ENCODE results near the gene ST7.
"Not testable (repeated sequence)": the region's sequence is repeated elsewhere in the genome, so short reads cannot be mapped to it uniquely, and the experiment has no call there.

Gene ST7

GRCh38 chr7:116953372-116953905, at the start of gene ST7:
ST7 (plus strand) TSS chr7:116953501; CDS start chr7:116953541, 40 bp downstream.
- peak; percentile 79 for DNase-seq

GRCh38 chr7:116906391-116906790, 46.9 kb upstream of the ST7 start:
- no peak for DNase-seq

GRCh38 chr7:116910383-116910782, 42.9 kb upstream of the ST7 start:
- DNase-seq, result no peak

GRCh38 chr7:116911801-116912200, 41.5 kb upstream of the ST7 start:
- DNase-seq, result no peak

- no peak for DNase-seq
These were observed 40.9 kb upstream of the ST7 start for GRCh38 chr7:116912269-116912909.

- DNase-seq, result no peak
These were observed 34.6 kb upstream of the ST7 start for GRCh38 chr7:116918704-116919103.

GRCh38 chr7:116920359-116920758, 32.9 kb upstream of the ST7 start:
- DNase-seq, result no peak

- DNase-seq, result no peak
These were observed 30.8 kb upstream of the ST7 start for GRCh38 chr7:116922545-116922944.

GRCh38 chr7:116924741-116925140, 28.6 kb upstream of the ST7 start:
- DNase-seq, result no peak

- DNase-seq, result no peak
These were observed 24.3 kb upstream of the ST7 start for GRCh38 chr7:116929021-116929420.

GRCh38 chr7:116929914-116930913, 23.1 kb upstream of the ST7 start:
- DNase-seq, result peak; percentile 84

GRCh38 chr7:116932566-116932965, 20.7 kb upstream of the ST7 start:
- DNase-seq, result no peak

- DNase-seq, result no peak
These were observed 19.8 kb upstream of the ST7 start for GRCh38 chr7:116933465-116933864.

GRCh38 chr7:116934580-116934979, 18.7 kb upstream of the ST7 start:
- DNase-seq, result no peak

- not testable (repeated sequence) for DNase-seq
These were observed 16.5 kb upstream of the ST7 start for GRCh38 chr7:116936844-116937243.

GRCh38 chr7:116938678-116939077, 14.6 kb upstream of the ST7 start:
- no peak for DNase-seq

- no peak for DNase-seq
These were observed 12.5 kb upstream of the ST7 start for GRCh38 chr7:116940689-116941370.

GRCh38 chr7:116942504-116942903, 10.8 kb upstream of the ST7 start:
- no peak for DNase-seq

- DNase-seq, result no peak
These were observed 4.4 kb upstream of the ST7 start for GRCh38 chr7:116948934-116949333.

- no peak for DNase-seq
These were observed 3.1 kb upstream of the ST7 start for GRCh38 chr7:116949941-116950801.

GRCh38 chr7:116950889-116951351, 2.4 kb upstream of the ST7 start:
- no peak for DNase-seq
